ENCODE data around the gene IGLL1. TPM values are rescaled to one million over a fixed set of nuclear protein-coding genes. Genes with fewer than 3 reads are reported as not detected.
"Not testable (repeated sequence)": the region's sequence is repeated elsewhere in the genome, so short reads cannot be mapped to it uniquely, and the experiment has no call there.

Gene IGLL1
- total RNA-seq (not detected), total RNA-seq (0 reads per million in 2 donors)

DNA sequence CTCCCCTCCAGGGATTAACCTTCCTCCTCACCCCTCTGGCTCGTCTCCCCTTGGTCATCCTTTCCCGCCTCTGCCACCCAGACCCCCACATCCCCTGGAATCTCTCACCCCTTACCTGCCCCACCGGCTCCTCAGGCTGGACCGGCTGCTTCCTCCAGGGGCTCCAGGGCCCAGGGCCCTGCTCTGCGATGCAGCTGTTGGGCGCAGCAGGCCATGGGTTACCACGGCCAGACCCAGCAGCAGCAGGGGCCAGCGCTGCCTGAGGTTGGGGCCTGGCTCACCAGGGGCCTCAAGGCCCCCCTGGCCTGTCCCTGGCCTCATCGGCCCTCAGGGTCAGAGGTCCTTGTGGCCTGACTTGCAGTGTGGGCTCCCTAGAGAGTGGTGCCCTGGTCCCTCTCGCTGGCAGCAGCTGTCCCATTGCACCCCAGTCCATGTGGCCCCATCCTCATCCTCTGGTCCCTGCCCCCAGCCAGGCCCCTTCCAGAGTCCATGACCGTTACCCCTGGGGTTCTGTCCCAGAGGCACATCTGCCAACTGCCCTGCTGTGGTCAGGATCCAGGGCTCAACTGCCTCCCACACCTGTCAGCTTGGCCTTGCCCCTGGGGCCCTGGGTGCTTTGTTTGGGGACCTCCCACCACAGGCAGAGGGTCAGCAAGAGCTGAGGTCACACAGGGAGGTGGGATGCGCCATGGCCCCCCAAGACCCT, at the start of gene IGLL1:
Gene IGLL1 (minus strand): TSS at position 421 of the 706 bp plus-strand sequence. CDS start 100 bp downstream, at position 321.
- DNase-seq = no peak
- ATAC-seq = no peak
- H3K4me3 Mint-ChIP-seq = no peak within 1 kb of the TSS
- peaks cover 8% of the 10 kb centered on the region for H3K36me3 Mint-ChIP-seq (ENCODE audit: low read depth)
- H3K27ac Mint-ChIP-seq = no peak within 1 kb of the TSS
- peaks cover 56% of the 10 kb centered on the region for H3K27me3 Mint-ChIP-seq
- H3K9me3 ChIP-seq (ENCODE audit: control insufficient read depth, low read length, poor library complexity, severe bottlenecking) = peaks cover 2% of the 10 kb centered on the region
- peaks cover 6% of the 10 kb centered on the region for H3K4me1 Mint-ChIP-seq

DNA sequence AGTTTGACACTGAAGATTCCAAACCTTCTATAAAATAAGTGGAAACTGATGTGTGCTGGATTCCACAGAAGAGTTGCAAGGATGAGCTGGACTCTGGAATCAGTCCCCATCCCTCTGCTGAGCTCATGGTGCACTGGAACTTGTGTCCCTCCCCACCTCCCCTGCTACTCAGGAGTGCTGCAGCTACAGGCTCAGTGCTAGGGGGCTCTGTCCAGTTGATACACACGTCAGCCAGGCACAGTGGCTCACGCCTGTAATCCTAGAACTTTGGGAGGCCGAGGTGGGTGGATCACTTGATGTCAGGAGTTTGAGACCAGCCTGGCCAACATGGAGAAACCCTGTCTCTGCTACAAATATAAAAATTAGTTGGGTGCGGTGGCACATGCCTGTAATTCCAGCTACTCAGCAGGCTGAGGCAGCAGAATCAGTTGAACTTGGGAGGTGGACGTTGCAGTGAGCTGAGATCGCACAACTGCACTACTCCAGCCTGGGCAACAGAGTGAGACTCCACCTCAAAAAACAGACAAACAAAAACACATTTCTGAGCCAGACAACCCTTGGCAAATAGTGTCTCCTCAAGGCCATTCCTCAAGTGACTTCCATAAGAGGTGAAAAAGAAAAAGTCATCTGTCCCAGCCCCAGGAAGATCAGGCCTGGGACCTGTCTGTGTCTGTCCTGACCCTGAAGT, 48.1 kb upstream of the IGLL1 start:
- ATAC-seq; H3K4me1 Mint-ChIP-seq; H3K4me3 Mint-ChIP-seq; H3K27me3 Mint-ChIP-seq; H3K27ac Mint-ChIP-seq; H3K9me3 ChIP-seq (ENCODE audit: control insufficient read depth, low read length, poor library complexity, severe bottlenecking); DNase-seq; H3K36me3 Mint-ChIP-seq (ENCODE audit: low read depth): not testable (repeated sequence)

GRCh38 chr22:23627401-23628055, 47.4 kb upstream of the IGLL1 start:
- ATAC-seq = peak; percentile 78
- H3K27ac Mint-ChIP-seq; H3K27me3 Mint-ChIP-seq; H3K36me3 Mint-ChIP-seq (ENCODE audit: low read depth); H3K4me3 Mint-ChIP-seq; H3K9me3 ChIP-seq (ENCODE audit: control insufficient read depth, low read length, poor library complexity, severe bottlenecking); H3K4me1 Mint-ChIP-seq: not testable (repeated sequence)
- DNase-seq = peak; percentile 26 to 47 (median 28)

DNA sequence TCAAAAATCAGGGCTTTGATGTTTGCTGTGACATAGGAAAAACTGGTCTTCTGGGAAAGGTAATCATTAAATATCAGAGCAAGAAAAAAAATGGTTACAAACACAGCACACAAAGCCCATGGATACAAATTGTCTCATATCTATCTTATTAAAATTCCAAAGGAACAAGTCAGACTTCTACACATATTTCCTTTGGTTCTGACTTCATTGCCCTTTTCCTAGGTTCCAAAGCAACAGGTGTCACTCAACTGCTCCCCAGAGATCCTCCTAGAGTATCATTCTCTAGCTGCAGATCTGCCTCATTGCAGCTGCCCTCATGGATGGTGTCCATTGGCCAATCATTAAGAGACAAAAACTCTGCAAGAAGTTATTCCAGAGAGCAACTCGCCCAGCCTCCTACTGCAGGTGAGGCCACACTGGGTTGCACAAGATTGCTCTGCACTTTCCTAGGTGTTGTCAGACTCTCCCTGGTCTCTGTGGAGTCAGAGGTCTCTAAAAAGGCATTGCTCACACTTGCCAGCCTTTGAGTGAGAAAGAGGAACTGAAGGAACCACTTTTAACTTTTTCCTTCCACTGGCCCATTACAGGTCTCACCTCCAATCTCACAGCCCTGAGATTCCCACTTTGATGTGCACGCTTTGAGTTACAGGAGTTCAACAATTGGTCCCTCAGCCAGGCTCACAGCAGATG, 46.3 kb upstream of the IGLL1 start:
- no peaks in the 10 kb centered on the region for H3K27me3 Mint-ChIP-seq
- peaks cover 4% of the 10 kb centered on the region for H3K4me1 Mint-ChIP-seq
- peaks cover 2% of the 10 kb centered on the region for H3K36me3 Mint-ChIP-seq (ENCODE audit: low read depth)
- no peaks in the 10 kb centered on the region for H3K9me3 ChIP-seq (ENCODE audit: control insufficient read depth, low read length, poor library complexity, severe bottlenecking)
- DNase-seq (no peak), ATAC-seq (no peak)
- no peak overlapping the region for H3K4me3 Mint-ChIP-seq
- no peak overlapping the region for H3K27ac Mint-ChIP-seq

DNA sequence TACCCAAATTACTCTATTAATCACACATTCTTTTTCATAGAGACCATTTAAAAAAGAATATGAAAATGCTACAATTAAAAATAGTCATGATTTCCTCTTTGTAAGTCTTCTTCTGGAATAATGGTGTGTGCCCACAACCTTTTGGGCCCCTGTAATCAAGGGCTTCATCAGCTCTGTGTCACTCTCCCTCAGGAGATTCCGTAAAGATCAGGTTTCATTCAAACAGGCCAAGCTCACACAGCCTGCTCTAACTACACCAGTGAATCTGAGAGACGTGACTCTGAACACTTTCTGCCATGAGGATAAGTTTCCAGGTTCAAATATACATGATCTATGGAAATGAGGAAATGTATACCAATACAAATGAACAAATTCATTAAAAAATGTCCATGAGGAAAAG, 42.5 kb upstream of the IGLL1 start:
- no peaks in the 10 kb centered on the region for H3K9me3 ChIP-seq (ENCODE audit: control insufficient read depth, low read length, poor library complexity, severe bottlenecking)
- no peak overlapping the region for H3K4me3 Mint-ChIP-seq
- H3K36me3 Mint-ChIP-seq (ENCODE audit: low read depth) = peaks cover 5% of the 10 kb centered on the region
- no peak for DNase-seq
- H3K27ac Mint-ChIP-seq = no peak overlapping the region
- H3K4me1 Mint-ChIP-seq = peaks cover 6% of the 10 kb centered on the region
- ATAC-seq = no peak
- H3K27me3 Mint-ChIP-seq = no peaks in the 10 kb centered on the region

GRCh38 chr22:23621916-23622315, 41.8 kb upstream of the IGLL1 start:
- H3K9me3 ChIP-seq (ENCODE audit: control insufficient read depth, low read length, poor library complexity, severe bottlenecking); H3K4me3 Mint-ChIP-seq; H3K27me3 Mint-ChIP-seq; H3K36me3 Mint-ChIP-seq (ENCODE audit: low read depth); DNase-seq; ATAC-seq; H3K27ac Mint-ChIP-seq; H3K4me1 Mint-ChIP-seq: not testable (repeated sequence)

- ATAC-seq (no peak), DNase-seq (no peak)
- Mint-ChIP-seq H3K36me3 (ENCODE audit: low read depth) (peaks cover 7% of the 10 kb centered on the region), H3K27ac (no peak overlapping the region), H3K27me3 (no peaks in the 10 kb centered on the region), H3K4me3 (no peak overlapping the region), H3K4me1 (peaks cover 2% of the 10 kb centered on the region)
- H3K9me3 ChIP-seq (ENCODE audit: control insufficient read depth, low read length, poor library complexity, severe bottlenecking) = no peaks in the 10 kb centered on the region
Measured at GRCh38 chr22:23621082-23621780, 41.1 kb upstream of the IGLL1 start.

- DNase-seq (no peak), ATAC-seq (no peak)
- H3K27ac Mint-ChIP-seq = no peak overlapping the region
- peaks cover 3% of the 10 kb centered on the region for H3K4me1 Mint-ChIP-seq
- H3K4me3 Mint-ChIP-seq = no peak overlapping the region
- no peaks in the 10 kb centered on the region for H3K9me3 ChIP-seq (ENCODE audit: control insufficient read depth, low read length, poor library complexity, severe bottlenecking)
- H3K36me3 Mint-ChIP-seq (ENCODE audit: low read depth) = peaks cover 12% of the 10 kb centered on the region
- no peaks in the 10 kb centered on the region for H3K27me3 Mint-ChIP-seq
Measured at GRCh38 chr22:23613193-23613972, 33.3 kb upstream of the IGLL1 start.

GRCh38 chr22:23609983-23610781, 30.1 kb upstream of the IGLL1 start:
- no peak overlapping the region for H3K4me3 Mint-ChIP-seq
- no peak overlapping the region for H3K27ac Mint-ChIP-seq
- H3K4me1 Mint-ChIP-seq = peaks cover 3% of the 10 kb centered on the region

GRCh38 chr22:23608583-23608982, 28.5 kb upstream of the IGLL1 start:
- DNase-seq (no peak), ATAC-seq (no peak)
- Mint-ChIP-seq H3K4me1 (peaks cover 3% of the 10 kb centered on the region), H3K27ac (no peak overlapping the region), H3K4me3 (no peak overlapping the region), H3K36me3 (ENCODE audit: low read depth) (peaks cover 9% of the 10 kb centered on the region), H3K27me3 (no peaks in the 10 kb centered on the region)
- no peaks in the 10 kb centered on the region for H3K9me3 ChIP-seq (ENCODE audit: control insufficient read depth, low read length, poor library complexity, severe bottlenecking)

More at GRCh38 chr22:23609983-23610781, 30.1 kb upstream of the IGLL1 start:
- ATAC-seq (no peak), DNase-seq (no peak)
- no peaks in the 10 kb centered on the region for H3K9me3 ChIP-seq (ENCODE audit: control insufficient read depth, low read length, poor library complexity, severe bottlenecking)
- H3K36me3 Mint-ChIP-seq (ENCODE audit: low read depth) = peaks cover 9% of the 10 kb centered on the region
- H3K27me3 Mint-ChIP-seq = no peaks in the 10 kb centered on the region

DNA sequence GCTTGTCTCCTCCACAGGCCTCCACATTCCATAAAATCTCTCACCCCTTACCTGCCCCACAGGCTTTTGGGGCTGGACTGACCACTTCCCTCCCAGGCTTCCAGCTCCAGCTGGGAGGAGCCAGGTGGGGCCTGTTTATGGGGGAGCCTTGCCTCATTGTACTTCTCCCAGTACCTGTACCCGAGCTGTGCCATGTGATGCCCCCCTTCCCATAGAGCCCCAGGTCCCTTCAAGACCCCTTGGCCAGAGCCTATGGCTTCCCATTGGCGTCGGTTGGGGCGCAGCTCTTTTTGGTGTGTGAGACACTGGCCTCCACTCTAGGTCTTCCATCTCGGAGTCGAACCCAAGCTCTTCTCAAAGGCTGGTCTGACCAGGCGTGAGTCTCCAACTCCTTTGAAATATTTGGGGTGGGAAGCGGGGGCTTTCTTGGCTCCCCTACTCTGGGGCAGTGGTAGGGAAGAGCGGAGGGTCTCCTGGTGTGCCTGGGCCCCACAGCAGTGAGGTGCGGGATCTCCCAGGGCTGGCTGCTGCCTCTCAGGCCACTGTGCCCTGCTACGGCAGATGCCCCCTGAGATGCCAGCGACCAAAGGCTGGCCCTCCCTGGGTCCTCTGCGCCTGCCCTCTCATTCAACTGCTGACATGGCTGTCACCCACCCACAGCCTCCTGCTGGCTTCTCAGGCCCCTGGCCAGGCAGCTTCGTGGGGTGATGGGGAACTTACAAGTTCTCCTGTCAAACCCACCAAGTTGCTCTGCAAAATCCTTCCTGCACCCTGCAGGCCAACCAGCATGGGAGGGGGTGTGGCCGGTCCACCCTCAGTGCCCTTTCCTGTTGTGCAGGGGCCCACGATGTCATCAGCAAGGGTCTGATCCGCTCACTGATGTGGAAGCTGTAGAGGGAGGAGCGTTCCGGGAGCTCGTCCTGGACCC, 26.4 kb upstream of the IGLL1 start:
- no peak overlapping the region for H3K27ac Mint-ChIP-seq
- H3K4me3 Mint-ChIP-seq = no peak overlapping the region
- no peaks in the 10 kb centered on the region for H3K9me3 ChIP-seq (ENCODE audit: control insufficient read depth, low read length, poor library complexity, severe bottlenecking)
- no peaks in the 10 kb centered on the region for H3K27me3 Mint-ChIP-seq
- H3K4me1 Mint-ChIP-seq = peaks cover 3% of the 10 kb centered on the region
- peaks cover 4% of the 10 kb centered on the region for H3K36me3 Mint-ChIP-seq (ENCODE audit: low read depth)
- DNase-seq (no peak), ATAC-seq (no peak)

All from T-helper 17 cell (primary cell).